ENCODE measurements around the gene TNFRSF4.

DNA sequence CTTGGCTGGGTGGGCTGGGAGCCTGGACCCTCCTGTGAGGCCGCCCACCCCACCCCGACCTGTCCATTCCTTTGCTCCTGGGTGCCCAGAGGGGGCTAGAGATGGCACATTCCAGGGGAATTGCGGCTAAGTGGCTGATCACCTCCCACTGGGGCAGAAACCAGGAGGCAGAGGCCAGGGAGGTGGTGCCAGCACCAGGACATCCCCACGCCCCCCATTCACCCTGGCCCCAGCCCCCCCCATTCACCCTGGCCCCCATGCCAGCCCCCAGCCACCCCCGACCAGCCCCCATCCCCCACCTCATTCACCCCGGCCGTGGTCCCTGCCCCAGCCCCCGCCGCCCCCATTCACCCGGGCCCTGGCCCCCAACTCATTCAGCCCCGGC lies 26.4 kb upstream of the TNFRSF4 start:
- TF ChIP-seq, protein P1, sequence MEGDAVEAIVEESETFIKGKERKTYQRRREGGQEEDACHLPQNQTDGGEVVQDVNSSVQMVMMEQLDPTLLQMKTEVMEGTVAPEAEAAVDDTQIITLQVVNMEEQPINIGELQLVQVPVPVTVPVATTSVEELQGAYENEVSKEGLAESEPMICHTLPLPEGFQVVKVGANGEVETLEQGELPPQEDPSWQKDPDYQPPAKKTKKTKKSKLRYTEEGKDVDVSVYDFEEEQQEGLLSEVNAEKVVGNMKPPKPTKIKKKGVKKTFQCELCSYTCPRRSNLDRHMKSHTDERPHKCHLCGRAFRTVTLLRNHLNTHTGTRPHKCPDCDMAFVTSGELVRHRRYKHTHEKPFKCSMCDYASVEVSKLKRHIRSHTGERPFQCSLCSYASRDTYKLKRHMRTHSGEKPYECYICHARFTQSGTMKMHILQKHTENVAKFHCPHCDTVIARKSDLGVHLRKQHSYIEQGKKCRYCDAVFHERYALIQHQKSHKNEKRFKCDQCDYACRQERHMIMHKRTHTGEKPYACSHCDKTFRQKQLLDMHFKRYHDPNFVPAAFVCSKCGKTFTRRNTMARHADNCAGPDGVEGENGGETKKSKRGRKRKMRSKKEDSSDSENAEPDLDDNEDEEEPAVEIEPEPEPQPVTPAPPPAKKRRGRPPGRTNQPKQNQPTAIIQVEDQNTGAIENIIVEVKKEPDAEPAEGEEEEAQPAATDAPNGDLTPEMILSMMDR (IDR thresholded peaks at IDR 0.05; ENCODE audit: low read depth, low read length) = no peak
- TF ChIP-seq, protein P2, sequence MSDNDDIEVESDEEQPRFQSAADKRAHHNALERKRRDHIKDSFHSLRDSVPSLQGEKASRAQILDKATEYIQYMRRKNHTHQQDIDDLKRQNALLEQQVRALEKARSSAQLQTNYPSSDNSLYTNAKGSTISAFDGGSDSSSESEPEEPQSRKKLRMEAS (IDR thresholded peaks at IDR 0.05; ENCODE audit: low read depth, low read length) = no peak

Measured in NB4 (cell line).